ENCODE measurements around the gene KCNJ14.

DNA sequence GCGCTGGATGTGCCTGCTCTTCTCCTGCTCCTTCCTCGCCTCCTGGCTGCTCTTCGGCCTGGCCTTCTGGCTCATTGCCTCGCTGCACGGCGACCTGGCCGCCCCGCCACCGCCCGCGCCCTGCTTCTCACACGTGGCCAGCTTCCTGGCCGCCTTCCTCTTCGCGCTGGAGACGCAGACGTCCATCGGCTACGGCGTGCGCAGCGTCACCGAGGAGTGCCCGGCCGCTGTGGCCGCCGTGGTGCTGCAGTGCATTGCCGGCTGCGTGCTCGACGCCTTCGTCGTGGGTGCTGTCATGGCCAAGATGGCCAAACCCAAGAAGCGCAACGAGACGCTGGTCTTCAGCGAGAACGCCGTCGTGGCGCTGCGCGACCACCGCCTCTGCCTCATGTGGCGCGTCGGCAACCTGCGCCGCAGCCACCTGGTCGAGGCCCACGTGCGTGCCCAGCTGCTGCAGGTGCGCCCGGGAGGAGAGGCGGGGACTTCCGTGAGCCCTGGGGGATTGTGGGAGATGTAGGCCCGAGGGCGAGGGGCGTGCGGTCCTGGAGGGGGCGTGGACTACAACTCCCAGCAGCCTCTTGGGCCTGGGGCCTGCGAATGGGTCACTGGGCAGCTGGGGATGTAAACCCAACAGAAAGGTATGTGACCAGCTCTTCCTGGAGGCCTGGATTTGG, 6.7 kb downstream of the KCNJ14 start:
- TF ChIP-seq EZH2phosphoT487 (IDR thresholded peaks at IDR 0.05; ENCODE audit: borderline replicate concordance, low read length) (no peak), EZH2 (IDR thresholded peaks at IDR 0.05; ENCODE audit: low read length, unreplicated experiment) (no peak)
- TF ChIP-seq, protein P1, sequence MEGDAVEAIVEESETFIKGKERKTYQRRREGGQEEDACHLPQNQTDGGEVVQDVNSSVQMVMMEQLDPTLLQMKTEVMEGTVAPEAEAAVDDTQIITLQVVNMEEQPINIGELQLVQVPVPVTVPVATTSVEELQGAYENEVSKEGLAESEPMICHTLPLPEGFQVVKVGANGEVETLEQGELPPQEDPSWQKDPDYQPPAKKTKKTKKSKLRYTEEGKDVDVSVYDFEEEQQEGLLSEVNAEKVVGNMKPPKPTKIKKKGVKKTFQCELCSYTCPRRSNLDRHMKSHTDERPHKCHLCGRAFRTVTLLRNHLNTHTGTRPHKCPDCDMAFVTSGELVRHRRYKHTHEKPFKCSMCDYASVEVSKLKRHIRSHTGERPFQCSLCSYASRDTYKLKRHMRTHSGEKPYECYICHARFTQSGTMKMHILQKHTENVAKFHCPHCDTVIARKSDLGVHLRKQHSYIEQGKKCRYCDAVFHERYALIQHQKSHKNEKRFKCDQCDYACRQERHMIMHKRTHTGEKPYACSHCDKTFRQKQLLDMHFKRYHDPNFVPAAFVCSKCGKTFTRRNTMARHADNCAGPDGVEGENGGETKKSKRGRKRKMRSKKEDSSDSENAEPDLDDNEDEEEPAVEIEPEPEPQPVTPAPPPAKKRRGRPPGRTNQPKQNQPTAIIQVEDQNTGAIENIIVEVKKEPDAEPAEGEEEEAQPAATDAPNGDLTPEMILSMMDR (conservative IDR thresholded peaks at IDR 0.05; ENCODE audit: low read depth, low read length), result no peak

All from PC-3 (cell line).